Measurements from ENCODE around the gene CDKAL1.

GRCh38 chr6:20709451-20709850 lies 175.2 kb downstream of the CDKAL1 start:
- TF ChIP-seq YY1 (IDR thresholded peaks at IDR 0.05; ENCODE audit: low read depth, low read length) (no peak), USF2 (IDR thresholded peaks at IDR 0.05; ENCODE audit: borderline replicate concordance, low read depth, low read length) (no peak), FOXM1 (IDR thresholded peaks at IDR 0.05; ENCODE audit: low read depth, low read length) (no peak), HDAC6 (IDR thresholded peaks at IDR 0.05; ENCODE audit: unreplicated experiment) (no peak), MLLT1 (IDR thresholded peaks at IDR 0.05) (no peak), CREB1 (IDR thresholded peaks at IDR 0.05; ENCODE audit: low read depth) (no peak)
- TF ChIP-seq, protein P1, sequence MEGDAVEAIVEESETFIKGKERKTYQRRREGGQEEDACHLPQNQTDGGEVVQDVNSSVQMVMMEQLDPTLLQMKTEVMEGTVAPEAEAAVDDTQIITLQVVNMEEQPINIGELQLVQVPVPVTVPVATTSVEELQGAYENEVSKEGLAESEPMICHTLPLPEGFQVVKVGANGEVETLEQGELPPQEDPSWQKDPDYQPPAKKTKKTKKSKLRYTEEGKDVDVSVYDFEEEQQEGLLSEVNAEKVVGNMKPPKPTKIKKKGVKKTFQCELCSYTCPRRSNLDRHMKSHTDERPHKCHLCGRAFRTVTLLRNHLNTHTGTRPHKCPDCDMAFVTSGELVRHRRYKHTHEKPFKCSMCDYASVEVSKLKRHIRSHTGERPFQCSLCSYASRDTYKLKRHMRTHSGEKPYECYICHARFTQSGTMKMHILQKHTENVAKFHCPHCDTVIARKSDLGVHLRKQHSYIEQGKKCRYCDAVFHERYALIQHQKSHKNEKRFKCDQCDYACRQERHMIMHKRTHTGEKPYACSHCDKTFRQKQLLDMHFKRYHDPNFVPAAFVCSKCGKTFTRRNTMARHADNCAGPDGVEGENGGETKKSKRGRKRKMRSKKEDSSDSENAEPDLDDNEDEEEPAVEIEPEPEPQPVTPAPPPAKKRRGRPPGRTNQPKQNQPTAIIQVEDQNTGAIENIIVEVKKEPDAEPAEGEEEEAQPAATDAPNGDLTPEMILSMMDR (IDR thresholded peaks at IDR 0.05 in 2 of 3, conservative IDR thresholded peaks at IDR 0.05 in 1 of 3; ENCODE audit: control insufficient read depth in 2 of 3, extremely low read depth in 1 of 3, insufficient read depth in 1 of 3, low read depth in 3 of 3, low read length in 3 of 3), result no peak
- TF ChIP-seq, protein P2, sequence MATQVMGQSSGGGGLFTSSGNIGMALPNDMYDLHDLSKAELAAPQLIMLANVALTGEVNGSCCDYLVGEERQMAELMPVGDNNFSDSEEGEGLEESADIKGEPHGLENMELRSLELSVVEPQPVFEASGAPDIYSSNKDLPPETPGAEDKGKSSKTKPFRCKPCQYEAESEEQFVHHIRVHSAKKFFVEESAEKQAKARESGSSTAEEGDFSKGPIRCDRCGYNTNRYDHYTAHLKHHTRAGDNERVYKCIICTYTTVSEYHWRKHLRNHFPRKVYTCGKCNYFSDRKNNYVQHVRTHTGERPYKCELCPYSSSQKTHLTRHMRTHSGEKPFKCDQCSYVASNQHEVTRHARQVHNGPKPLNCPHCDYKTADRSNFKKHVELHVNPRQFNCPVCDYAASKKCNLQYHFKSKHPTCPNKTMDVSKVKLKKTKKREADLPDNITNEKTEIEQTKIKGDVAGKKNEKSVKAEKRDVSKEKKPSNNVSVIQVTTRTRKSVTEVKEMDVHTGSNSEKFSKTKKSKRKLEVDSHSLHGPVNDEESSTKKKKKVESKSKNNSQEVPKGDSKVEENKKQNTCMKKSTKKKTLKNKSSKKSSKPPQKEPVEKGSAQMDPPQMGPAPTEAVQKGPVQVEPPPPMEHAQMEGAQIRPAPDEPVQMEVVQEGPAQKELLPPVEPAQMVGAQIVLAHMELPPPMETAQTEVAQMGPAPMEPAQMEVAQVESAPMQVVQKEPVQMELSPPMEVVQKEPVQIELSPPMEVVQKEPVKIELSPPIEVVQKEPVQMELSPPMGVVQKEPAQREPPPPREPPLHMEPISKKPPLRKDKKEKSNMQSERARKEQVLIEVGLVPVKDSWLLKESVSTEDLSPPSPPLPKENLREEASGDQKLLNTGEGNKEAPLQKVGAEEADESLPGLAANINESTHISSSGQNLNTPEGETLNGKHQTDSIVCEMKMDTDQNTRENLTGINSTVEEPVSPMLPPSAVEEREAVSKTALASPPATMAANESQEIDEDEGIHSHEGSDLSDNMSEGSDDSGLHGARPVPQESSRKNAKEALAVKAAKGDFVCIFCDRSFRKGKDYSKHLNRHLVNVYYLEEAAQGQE (IDR thresholded peaks at IDR 0.05; ENCODE audit: low read depth, low read length), result no peak
